GM19438 (cell line): ENCODE results near the gene ADCK1.
"Not testable (repeated sequence)": the region's sequence is repeated elsewhere in the genome, so short reads cannot be mapped to it uniquely, and the experiment has no call there.

Source experiments
- ATAC-seq: cut with Tn5 transposase; IDR thresholded peaks from one replicate; pipeline ENCODE4 v1.9.1; 2021; ENCODE audit warnings: low read depth; ENCODE audit not compliant: unreplicated experiment

ADCK1 gene

GRCh38 chr14:77808250-77808649 lies 8.3 kb downstream of the ADCK1 start:
- ATAC-seq = no peak

DNA sequence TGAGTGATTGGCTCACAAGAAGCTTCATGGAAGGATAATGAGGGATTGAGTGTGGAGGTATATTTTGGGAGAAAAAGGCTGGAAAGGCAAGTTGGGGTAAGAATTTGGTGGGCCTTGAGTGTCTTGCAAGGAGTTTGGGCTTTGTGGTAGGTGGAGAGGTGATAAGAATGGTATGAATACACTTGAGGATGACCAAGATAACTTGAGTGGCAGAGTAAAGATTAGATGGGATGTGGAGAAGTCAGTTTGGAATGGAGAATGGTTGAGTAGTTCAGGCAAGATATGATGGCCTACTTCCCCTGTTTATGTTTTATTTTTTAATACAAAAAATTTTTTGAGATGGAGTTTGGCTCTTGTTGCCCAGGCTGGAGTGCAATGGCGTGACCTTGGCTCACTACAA lies 9.1 kb downstream of the ADCK1 start:
- no peak for ATAC-seq

- no peak for ATAC-seq
Observed at GRCh38 chr14:77812028-77812427, 12.1 kb downstream of the ADCK1 start.

DNA sequence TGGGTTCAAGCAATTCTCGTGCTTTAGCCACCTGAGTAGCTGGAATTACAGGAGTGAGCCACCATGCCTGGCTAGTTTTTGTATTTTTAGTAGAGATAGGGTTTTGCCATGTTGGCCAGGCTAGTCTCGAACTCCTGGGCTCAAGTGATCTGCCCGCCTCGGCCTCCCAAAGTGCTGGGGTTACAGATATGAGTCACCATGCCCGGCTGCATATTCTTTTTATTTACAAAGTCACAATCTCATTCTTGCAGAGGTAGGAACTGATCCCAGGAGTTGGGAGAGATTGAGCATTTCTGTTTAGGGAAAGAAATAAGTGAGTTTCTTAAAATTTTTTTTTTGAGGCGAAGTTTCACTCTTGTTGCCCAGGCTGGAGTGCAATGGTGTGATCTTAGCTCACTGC lies 12.8 kb downstream of the ADCK1 start:
- ATAC-seq = not testable (repeated sequence)

DNA sequence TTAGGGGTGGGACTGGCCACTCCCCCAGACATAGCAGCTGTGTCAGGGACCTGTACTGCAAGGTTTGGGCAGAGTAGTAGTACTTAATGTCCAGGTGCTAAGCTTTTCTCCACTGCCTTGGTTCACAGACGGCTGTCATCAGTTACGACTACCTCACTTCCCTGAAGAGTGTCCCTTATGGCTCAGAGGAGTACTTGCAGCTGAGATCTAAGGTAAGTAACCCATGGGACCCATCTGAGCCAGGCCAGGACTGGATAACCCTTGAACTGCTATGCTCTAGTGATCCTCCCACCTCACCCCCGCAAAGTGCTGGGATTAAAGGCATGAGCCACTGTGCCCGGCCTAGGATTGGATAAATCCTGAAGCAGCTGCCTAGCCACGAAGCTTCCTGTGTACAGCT lies 22.4 kb downstream of the ADCK1 start:
- ATAC-seq = no peak

DNA sequence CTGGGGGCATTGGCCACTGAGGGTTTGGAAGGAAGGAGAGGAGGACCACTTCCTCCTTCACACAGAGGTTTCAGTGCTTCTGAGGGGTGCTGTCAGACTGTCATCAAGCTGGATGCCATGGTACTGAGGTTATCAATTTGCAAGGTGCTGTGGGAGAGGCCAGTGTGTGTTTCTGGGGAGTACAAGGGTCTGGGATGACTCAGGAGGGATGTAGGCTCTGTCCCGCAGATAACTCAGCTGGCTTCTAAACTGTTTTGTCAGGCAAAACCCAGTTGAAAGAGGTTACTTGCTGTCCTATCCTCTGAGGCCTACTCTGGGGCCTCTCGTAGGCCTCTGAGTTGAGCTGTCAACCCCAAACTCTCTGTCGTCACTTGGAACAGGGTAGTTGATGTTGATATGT lies 22.8 kb downstream of the ADCK1 start:
- no peak for ATAC-seq

- ATAC-seq = no peak
Observed at GRCh38 chr14:77823378-77823777, 23.5 kb downstream of the ADCK1 start.

DNA sequence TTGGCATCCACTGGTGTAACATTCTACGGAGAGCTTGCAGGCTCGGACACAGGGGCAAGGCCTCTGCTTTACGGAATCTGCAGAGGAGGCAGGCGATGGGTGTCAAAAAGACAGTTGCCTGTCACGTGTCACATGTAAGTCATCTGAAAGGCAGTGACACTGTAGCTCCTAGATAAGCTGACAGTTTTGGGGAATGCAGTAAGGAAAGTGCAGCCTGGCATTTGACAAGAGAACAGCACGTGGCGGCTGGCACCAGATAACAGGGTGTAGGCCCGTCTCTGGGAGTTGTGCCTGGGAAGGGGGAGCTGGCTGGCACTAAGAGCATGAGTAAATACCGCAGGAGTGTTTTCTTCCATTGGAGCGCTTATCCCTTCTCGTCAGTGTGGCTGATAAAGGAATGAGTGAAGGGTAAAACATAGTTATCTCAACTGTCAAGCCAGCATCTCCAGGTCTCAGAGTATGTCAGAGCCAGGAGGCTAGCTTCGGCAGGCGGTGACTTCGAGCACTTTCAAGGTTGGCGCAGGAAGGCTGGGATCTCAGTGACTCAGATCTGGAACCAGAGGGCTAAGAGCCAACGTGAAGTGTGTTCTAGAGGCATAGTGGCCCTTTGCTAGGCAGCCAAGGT lies 26.1 kb downstream of the ADCK1 start:
- no peak for ATAC-seq

DNA sequence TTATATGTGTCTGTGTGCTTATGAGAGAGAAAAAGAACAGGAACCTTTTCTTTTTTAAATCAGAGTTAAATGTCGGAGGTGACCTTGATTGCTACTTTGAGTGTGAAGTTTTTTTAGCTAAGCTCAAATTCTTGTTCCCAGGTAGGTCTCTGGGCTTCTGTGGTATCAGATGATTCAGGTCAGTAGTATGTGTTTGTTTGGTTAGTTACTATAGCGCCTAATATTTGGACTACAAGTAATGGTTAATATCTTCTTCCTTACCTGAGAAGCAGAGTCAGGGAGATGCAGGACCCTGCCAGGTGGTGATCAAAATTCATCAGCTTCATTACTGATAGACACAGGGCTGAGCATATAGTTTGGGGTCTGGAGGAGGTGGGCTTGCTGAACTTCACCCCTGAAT lies 30.8 kb downstream of the ADCK1 start:
- no peak for ATAC-seq

GRCh38 chr14:77832297-77832696 lies 32.4 kb downstream of the ADCK1 start:
- no peak for ATAC-seq

- ATAC-seq = no peak
Observed at GRCh38 chr14:77837926-77838325, 38.0 kb downstream of the ADCK1 start.

GRCh38 chr14:77838831-77839511 lies 39.1 kb downstream of the ADCK1 start:
- no peak for ATAC-seq

- ATAC-seq = no peak
Observed at GRCh38 chr14:77843195-77843594, 43.3 kb downstream of the ADCK1 start.

- no peak for ATAC-seq
Observed at GRCh38 chr14:77843651-77844050, 43.7 kb downstream of the ADCK1 start.

DNA sequence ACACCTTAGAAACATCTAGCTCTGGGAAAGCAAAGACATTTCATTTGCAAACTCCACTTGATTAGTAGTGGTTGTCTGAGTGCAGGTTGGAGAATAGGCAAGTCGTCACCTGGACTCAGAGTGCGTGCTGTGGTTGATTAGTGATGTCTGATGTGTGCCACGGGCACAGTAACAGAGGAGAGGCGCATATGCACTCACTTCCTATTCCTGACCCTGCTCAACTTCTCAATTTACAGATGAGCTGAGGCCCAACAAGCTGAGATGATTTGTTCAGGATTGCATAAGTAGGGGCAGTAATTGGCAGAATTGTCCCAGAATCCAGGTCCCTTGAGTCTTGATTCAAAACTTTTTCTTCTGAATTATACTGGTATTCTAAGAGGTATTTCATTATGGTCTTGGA lies 44.9 kb downstream of the ADCK1 start:
- ATAC-seq = no peak

GRCh38 chr14:77848031-77848430 lies 48.1 kb downstream of the ADCK1 start:
- ATAC-seq = no peak

DNA sequence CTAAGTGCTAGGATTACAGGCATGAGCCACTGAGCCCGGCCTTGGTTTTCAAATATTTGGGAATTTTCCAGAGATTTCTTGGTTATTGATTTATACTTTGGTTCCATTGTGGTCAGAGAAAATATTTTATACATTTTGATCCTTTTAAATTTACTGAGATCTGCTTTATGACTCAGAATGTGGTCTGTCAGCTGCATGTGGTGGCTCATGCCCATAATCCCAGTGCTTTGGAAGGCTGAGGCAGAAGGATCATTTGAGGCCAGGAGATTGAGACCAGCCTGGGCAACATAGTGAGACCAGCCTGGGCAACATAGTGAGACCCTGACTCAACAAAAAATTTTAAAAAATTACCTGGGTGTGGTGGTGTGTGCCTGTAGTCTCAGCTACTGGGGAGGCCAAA lies 49.8 kb downstream of the ADCK1 start:
- no peak for ATAC-seq

DNA sequence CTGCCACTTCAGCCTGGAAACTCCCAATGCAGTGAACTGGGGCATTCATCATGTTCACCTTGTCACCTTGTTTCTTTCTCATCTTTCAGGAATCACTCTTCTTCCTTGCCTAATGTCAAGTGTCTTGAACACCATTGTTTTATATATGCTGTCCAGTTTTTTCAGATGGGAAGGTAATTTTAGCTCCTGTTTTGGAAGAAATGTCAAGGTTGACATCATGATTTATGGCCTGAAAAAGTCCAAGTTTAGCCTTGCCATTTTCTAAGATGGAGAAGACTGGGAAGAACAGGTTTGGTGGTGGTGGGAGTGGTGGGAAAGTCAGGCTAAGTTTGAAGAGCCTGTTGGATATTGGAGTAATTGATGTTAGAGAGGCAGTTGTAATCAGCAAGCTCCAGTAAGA lies 54.0 kb downstream of the ADCK1 start:
- no peak for ATAC-seq

- no peak for ATAC-seq
Observed at GRCh38 chr14:77856941-77857340, 57.0 kb downstream of the ADCK1 start.

DNA sequence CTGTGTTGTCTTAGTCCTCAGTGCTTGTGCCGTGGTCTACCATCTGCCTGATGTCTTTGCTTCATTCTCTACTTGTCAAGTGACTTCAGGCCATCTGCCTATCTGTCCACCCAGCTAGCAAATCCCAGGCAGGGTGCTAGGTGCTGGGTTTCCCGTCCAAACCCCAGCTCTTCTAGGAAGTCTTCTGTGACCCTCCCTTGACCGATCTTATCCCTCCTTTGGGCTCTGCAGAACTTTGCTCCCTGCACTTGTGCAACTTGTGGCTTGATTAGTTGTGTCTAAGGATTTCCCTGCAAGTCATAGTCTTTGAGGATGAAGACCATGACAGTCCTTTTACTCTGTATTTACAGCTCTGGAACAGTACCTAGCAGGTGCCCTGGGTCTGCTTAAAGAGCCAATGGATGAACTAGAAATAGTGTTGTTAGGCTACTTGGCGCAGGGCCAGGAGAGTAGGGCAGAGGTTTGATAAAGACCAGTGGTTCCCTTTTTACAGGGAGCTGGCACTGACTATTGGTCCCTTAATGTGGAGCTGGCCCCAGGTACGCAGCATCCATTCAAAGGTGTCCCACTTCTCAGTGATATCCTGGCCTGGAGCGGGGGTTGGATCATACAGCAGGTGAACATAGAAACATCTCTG lies 60.1 kb downstream of the ADCK1 start:
- ATAC-seq = no peak

DNA sequence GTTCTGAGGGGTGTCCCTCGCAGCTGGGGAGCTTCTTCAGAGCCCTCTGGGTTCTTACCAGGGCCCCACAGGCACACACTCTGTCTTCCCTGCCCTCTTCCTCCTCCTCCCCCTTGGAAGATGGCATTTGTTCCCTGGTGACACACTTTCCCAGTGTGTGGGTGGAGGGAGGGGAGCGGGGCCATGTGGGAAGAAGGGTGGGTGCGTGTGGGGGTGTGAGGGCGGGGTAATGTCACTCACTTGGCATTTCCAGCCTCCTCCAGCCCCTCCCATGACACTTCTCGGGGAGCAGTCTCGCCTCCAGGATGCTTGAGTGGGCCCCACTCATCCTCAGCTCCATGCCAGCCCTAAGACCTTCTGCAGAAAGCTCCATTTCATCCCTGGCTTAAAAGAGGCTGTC lies 61.3 kb downstream of the ADCK1 start:
- no peak for ATAC-seq

DNA sequence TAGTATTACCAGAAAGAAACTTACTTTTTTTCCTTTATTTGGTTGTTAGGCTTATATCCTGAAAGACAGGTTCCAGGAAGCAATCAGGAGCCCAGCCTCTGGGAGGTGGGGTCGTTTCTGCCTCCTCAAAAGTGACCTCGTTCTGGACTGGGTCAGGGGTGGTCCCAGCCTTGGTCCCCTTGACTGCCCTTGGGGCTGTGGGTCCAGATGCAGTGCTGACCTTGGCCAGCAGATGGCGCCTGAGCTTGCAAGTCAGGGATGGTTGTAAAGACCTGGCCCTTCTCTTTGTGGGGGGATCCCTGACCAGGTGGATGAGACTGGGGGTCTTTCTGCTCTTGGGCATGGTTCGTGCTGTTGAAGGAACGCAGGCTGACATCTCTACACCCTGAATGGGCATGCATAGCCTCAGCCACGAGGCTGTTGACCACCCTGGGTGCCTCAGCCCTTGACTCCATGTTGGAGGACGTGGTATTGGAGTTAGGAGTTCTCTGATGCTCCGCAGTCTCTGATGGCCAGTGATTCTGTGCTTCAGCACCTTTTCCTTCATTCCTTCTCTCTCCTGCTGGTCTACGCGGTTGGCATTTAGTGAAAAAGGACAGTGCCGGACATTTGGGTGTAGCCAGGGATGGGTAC lies 62.4 kb downstream of the ADCK1 start:
- ATAC-seq = peak; percentile 68
